Erythroblast (primary cell): ENCODE measurements around the gene ZKSCAN2.

Experiments used
- DNase-seq, 2 experiments: peaks; one replicate each; lab custom pipeline; 2025; lab: John Stamatoyannopoulos, UW
- GATA1 ChIP-seq: IDR thresholded peaks from 2 replicates; pipeline ENCODE4 v1.6.1; 2011; ENCODE audit warnings: low read depth, mild to moderate bottlenecking, control low read depth, low read length, moderate library complexity
- POLR2A ChIP-seq: IDR thresholded peaks from 2 replicates; pipeline ENCODE4 v1.6.1; 2011; ENCODE audit warnings: mild to moderate bottlenecking, low read length

The ZKSCAN2 gene

DNA sequence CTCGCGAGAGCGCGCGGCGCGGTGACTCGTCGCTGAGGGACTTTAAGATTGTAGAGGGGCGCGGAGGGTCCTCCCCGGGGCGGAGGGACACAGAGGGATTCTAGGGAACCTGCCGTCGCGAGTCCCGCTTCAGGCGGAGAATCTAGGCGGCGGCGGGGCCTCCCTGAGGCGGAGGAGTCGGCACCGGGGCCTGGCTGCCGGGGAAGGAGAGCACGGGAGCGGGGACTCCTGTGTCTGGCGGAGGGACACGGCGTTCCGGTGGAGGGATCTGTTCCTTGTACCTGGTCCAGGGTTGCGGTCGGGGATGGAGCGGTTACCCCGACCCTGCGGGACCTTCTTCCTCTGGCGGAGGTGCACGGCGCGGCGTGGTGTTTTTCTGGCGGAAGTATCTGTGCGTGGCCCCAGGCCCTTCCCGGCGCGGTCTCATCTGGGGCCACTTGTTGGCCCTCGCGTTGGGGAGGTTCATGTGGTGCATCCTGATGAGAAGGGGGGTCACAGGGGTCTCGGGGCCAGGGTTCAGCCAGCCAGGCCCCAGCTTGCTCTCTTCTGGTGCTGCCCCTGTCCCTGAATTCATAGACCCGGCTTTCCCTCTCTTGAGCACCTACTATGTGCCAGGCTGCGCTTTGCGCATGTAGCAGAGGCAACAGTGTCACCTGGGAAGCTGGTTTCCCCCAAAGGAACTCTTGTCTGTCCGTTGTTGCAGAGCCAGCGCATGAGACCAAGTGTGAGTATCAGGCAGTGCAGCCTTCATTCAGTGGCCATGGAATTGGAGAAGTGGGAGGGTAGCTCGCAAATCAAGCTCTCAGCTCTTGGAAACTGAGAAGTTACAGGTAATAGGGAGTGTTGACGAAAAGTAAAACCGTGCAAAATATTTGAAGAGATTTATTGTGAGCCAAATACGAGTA lies 563 bp upstream of the ZKSCAN2 start:
- peak; percentile 95 for DNase-seq
- TF ChIP-seq POLR2A (peak; percentile 60), GATA1 (no peak)

- DNase-seq = peak; percentile 46 to 51
- TF ChIP-seq GATA1 (no peak), POLR2A (no peak)
These were observed 763 bp downstream of the ZKSCAN2 start for GRCh38 chr16:25256695-25257469.

GRCh38 chr16:25253322-25253721 lies 4.3 kb downstream of the ZKSCAN2 start:
- DNase-seq = no peak
- TF ChIP-seq POLR2A = no peak
- TF ChIP-seq GATA1 = no peak

DNA sequence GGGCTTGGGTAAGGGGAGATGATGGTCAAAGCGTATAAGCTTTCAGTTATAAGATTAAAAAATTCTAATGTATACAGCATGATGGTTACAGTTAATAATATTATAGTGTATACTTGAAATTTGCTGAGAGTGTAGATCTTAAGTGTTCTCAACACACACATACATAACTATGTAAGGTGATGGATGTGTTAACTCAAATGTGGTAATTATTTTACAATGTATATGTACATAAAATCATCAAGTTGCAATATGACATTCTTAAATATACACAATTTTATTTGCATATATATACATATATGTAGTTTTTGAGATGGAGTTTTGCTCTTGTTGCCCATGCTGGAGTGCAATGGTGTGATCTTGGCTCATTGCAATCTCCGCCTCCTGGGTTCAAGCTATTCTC lies 7.2 kb downstream of the ZKSCAN2 start:
- DNase-seq = no peak
- TF ChIP-seq POLR2A (no peak), GATA1 (no peak)

- TF ChIP-seq POLR2A = no peak
- TF ChIP-seq GATA1 = no peak
- no peak for DNase-seq
These were observed 21.7 kb downstream of the ZKSCAN2 start for GRCh38 chr16:25235991-25236390.

DNA sequence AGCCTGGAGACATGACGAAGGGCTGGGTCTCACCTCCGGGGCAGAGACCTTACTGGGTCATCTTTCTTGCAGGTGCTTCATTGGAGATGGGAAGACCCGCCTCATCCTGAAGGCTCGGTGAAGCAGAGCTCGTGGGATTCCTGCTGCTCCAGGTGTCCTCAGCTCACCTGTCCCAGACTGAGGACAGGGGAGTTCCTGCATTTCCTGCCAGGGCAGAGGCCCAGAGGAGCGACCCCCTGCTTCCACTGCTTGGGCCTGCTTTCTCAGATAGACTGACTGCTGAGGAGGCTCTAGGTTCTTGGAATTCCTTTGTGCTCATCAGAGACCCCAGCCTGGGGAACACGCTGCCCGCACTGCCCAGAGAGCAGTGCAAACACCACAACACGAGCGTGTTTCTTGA lies 29.3 kb downstream of the ZKSCAN2 start:
- DNase-seq = no peak
- TF ChIP-seq GATA1 (no peak), POLR2A (no peak)

GRCh38 chr16:25224731-25225319 lies 32.8 kb downstream of the ZKSCAN2 start:
- DNase-seq = no peak
- no peak for TF ChIP-seq POLR2A
- no peak for TF ChIP-seq GATA1

GRCh38 chr16:25223964-25224363 lies 33.7 kb downstream of the ZKSCAN2 start:
- no peak for TF ChIP-seq POLR2A
- TF ChIP-seq GATA1 = no peak
- no peak for DNase-seq

DNA sequence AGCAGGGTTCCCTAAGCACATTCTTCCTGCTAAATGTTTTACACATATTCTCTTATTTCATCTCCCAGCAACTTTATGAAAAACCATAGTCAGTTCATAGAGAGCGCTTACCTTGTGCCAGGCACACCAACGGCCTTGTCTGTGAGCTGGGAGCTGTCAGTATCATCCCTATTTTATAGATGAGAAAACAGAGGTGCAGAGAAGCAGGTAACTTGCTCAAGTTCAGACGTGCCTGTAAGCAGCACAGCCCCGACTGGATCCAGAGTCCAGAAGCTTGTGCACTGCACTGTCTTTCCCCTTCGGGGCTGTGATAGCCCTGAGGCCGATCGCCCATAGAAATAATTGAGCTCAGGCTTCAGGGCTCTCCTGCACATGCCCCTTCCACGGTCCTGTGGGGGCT lies 34.7 kb downstream of the ZKSCAN2 start:
- TF ChIP-seq GATA1 (no peak), POLR2A (no peak)
- DNase-seq = no peak

DNA sequence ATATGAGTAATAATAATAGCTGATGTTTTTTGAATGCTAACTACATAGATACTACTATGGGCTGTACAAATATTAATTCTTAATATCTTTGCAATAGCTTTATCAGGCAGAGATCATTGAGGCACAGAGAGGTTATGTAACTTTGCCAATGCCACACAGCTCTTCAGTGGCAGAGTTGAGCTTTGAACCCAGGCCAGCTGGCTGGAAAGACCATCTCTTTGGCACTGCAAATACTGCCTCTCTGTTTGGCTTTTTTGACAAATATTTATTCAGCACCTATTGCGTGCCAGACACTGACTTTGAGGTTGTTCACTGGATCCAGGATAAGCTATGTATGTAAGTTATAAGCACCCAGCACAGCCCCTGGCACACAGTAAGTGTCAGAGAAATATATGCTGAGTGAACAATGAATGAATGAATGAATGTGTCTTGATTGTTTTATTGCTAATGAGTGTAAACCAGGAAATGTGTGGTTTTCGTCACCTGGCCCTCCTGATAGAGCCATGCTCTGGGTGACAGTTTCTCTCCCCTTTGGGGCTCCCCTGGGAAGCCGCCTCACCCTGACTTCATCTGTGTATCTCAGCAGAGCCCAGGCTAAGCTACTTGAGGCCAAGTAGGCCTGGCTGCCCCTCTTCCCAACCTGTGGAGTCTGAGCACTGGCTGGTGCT lies 38.4 kb downstream of the ZKSCAN2 start:
- DNase-seq = no peak
- TF ChIP-seq GATA1 = no peak
- no peak for TF ChIP-seq POLR2A

DNA sequence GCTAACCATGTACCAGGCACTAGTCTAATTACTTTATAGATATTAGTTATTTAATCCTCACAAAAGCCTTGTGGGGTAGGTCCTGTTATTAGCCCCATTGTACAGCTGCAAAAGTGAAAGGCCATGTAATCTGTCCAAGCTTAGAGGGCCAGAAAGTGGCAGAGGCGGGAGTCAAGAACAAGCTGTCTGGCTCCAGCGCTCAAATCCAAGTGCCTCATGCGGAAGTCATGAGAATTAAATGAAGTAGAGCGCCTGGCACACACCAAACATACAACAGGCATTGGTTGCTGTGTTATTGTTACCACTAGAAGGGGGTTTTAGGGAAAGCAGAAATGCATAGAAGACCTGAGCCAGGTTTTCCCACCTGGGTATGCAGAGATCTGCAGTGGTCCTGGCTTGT lies 39.7 kb downstream of the ZKSCAN2 start:
- no peak for DNase-seq
- TF ChIP-seq GATA1 (no peak), POLR2A (no peak)

- no peak for DNase-seq
- TF ChIP-seq POLR2A (no peak), GATA1 (no peak)
These were observed 40.5 kb downstream of the ZKSCAN2 start for GRCh38 chr16:25217112-25217511.

GRCh38 chr16:25213709-25214397 lies 43.8 kb downstream of the ZKSCAN2 start:
- TF ChIP-seq POLR2A = no peak
- peak in 1 of 2 experiments; percentile 67 for DNase-seq
